ENCODE data around the gene PPCS. TPM values are rescaled to one million over a fixed set of nuclear protein-coding genes. Genes with fewer than 3 reads are reported as not detected.
"Not testable (repeated sequence)": the region's sequence is repeated elsewhere in the genome, so short reads cannot be mapped to it uniquely, and the experiment has no call there.

The PPCS gene
- total RNA-seq, 2 experiments from 2014 or later = 44.1 to 44.3 TPM

GRCh38 chr1:42476605-42477004 is 20.3 kb downstream of the PPCS start:
- CTCF ChIA-PET = no interaction called here
- H3K4me3 Mint-ChIP-seq = no peak overlapping the region
- no peak for DNase-seq
- H3K9me3 Mint-ChIP-seq = no peaks in the 10 kb centered on the region
- H3K4me1 Mint-ChIP-seq (ENCODE audit: low read depth) = peaks cover 2% of the 10 kb centered on the region
- H3K27me3 Mint-ChIP-seq = no peaks in the 10 kb centered on the region
- intact Hi-C loops (cut with micrococcal nuclease) = no loop called here
- no peak for ATAC-seq
- POLR2A ChIA-PET = no interaction called here
- peaks cover under 1% of the 10 kb centered on the region for H3K36me3 Mint-ChIP-seq (ENCODE audit: low read depth)
- TF ChIP-seq CTCF (IDR thresholded peaks at IDR 0.05) = no peak
- no peak overlapping the region for H3K27ac Mint-ChIP-seq

DNA sequence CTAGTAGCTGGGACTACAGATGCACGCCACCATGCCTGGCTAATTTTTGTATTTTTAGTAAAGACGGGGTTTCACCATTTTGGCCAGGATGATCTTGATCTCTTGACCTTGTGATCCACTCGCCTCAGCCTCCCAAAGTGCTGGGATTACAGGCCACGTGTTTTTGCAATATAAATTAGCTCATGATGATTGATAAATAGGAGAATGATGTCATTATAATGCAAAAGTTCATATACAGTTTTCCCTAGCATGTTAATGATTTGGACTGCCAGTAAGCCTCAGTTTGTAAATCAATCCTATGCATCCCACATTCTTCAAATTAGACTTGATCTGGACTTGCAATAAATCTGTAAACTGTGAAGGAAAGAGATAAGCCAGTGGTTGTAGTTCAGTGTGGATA is 21.0 kb downstream of the PPCS start:
- H3K27me3 Mint-ChIP-seq; POLR2A ChIA-PET; H3K27ac Mint-ChIP-seq; ATAC-seq; CTCF ChIA-PET; H3K9me3 Mint-ChIP-seq; DNase-seq; H3K4me1 Mint-ChIP-seq (ENCODE audit: low read depth); intact Hi-C loops (cut with micrococcal nuclease); H3K4me3 Mint-ChIP-seq; H3K36me3 Mint-ChIP-seq (ENCODE audit: low read depth): not testable (repeated sequence)

DNA sequence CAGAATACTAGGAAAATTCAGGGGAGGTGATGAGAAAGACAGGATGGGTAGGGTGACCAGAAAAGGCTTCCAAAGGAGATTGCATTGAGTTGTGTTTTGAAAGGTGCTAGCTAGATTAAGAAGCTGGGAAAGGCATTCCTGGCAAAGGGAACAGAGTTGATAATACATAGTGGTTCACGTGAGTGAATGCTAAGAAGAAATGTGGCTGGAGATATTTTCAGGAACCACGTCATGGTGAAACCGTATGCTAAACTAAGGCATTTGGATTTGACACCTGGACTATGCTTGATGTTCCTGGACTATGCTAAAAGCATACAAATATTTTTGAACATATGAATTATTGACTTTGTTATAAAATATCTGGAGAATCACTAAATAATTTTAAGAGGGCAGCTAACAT is 21.4 kb downstream of the PPCS start:
- no peaks in the 10 kb centered on the region for H3K27me3 Mint-ChIP-seq
- peaks cover 2% of the 10 kb centered on the region for H3K4me1 Mint-ChIP-seq (ENCODE audit: low read depth)
- DNase-seq (no peak), ATAC-seq (no peak)
- peaks cover 2% of the 10 kb centered on the region for H3K36me3 Mint-ChIP-seq (ENCODE audit: low read depth)
- H3K27ac Mint-ChIP-seq = no peak overlapping the region
- POLR2A ChIA-PET = no interaction called here
- TF ChIP-seq CTCF (IDR thresholded peaks at IDR 0.05) = no peak
- no peak overlapping the region for H3K4me3 Mint-ChIP-seq
- CTCF ChIA-PET = no interaction called here
- H3K9me3 Mint-ChIP-seq = no peaks in the 10 kb centered on the region
- intact Hi-C loops (cut with micrococcal nuclease) = no loop called here

GRCh38 chr1:42479621-42480020 is 23.3 kb downstream of the PPCS start:
- H3K36me3 Mint-ChIP-seq (ENCODE audit: low read depth) = peaks cover 2% of the 10 kb centered on the region
- H3K27me3 Mint-ChIP-seq = no peaks in the 10 kb centered on the region
- peak; percentile 13 for TF ChIP-seq CTCF (IDR thresholded peaks at IDR 0.05)
- H3K4me1 Mint-ChIP-seq (ENCODE audit: low read depth) = peaks cover 2% of the 10 kb centered on the region
- H3K27ac Mint-ChIP-seq = no peak overlapping the region
- ChIA-PET POLR2A (no interaction called here), CTCF (no interaction called here)
- H3K9me3 Mint-ChIP-seq = no peaks in the 10 kb centered on the region
- no peak overlapping the region for H3K4me3 Mint-ChIP-seq
- intact Hi-C loops (cut with micrococcal nuclease) = no loop called here
- DNase-seq (no peak), ATAC-seq (peak; percentile 62)

- intact Hi-C loops (cut with micrococcal nuclease) = no loop called here
- ATAC-seq = no peak
- no peaks in the 10 kb centered on the region for H3K4me1 Mint-ChIP-seq (ENCODE audit: low read depth)
- H3K36me3 Mint-ChIP-seq (ENCODE audit: low read depth) = peaks cover 2% of the 10 kb centered on the region
- H3K4me3 Mint-ChIP-seq = no peak overlapping the region
- DNase-seq = no peak
- no peaks in the 10 kb centered on the region for H3K9me3 Mint-ChIP-seq
- no peaks in the 10 kb centered on the region for H3K27me3 Mint-ChIP-seq
- TF ChIP-seq CTCF (IDR thresholded peaks at IDR 0.05) = no peak
- H3K27ac Mint-ChIP-seq = no peak overlapping the region
- ChIA-PET CTCF (no interaction called here), POLR2A (interaction anchor here (0.6 kb wide), 1 partner anchor 327 kb away, joined by 4 read pairs; no protein-coding TSS in a partner anchor)
These were observed 24.6 kb downstream of the PPCS start for GRCh38 chr1:42480921-42481320.

- H3K27me3 Mint-ChIP-seq = no peaks in the 10 kb centered on the region
- no peak overlapping the region for H3K27ac Mint-ChIP-seq
- ChIA-PET CTCF (no interaction called here), POLR2A (no interaction called here)
- H3K9me3 Mint-ChIP-seq = no peaks in the 10 kb centered on the region
- TF ChIP-seq CTCF (IDR thresholded peaks at IDR 0.05) = no peak
- H3K4me3 Mint-ChIP-seq = no peak overlapping the region
- DNase-seq = no peak
- peaks cover 2% of the 10 kb centered on the region for H3K36me3 Mint-ChIP-seq (ENCODE audit: low read depth)
- H3K4me1 Mint-ChIP-seq (ENCODE audit: low read depth) = no peaks in the 10 kb centered on the region
- intact Hi-C loops (cut with micrococcal nuclease) = no loop called here
- ATAC-seq = no peak
These were observed 26.4 kb downstream of the PPCS start for GRCh38 chr1:42482635-42483153.
